Measurements from ENCODE around the gene EVA1A. TPM values are rescaled to one million over a fixed set of nuclear protein-coding genes. Genes with fewer than 3 reads are reported as not detected.

EVA1A gene
- total and polyA plus RNA-seq, 4 experiments from 2014 or later: not detected

DNA sequence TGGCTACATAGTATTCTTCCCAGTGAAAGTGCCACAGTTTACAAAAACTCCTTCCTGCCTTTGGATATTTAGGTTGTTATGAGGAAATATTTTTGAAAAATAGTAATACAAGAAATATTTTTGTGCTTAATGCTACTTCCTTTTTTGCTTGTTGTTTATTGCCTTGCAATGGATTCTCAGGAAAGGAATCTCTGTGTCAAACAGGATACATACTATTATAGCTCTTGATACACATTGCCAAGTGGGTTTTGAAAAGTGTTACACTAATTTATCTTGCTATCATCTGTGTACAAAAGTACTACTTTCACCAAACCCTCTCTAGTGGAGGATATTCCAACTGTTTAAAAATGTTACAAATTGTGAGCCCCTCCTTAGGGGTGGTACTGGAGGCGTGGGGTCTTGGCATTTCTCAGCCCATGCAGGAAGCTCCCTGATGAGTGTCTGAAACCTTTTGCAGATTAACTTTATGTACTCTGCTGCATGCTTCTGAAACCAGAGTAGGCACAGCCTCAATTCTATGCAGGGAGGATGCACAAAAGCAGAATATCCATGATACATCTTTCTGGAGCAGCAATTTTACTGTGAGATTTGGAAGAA, 54.5 kb downstream of the EVA1A start:
- Mint-ChIP-seq H3K27me3 (peaks cover 1 to 2% of the 10 kb centered on the region in 2 donors), H3K4me3 (no peak overlapping the region)
- POLR2A ChIA-PET (ENCODE audit: partially characterized antibody): no interaction called here

DNA sequence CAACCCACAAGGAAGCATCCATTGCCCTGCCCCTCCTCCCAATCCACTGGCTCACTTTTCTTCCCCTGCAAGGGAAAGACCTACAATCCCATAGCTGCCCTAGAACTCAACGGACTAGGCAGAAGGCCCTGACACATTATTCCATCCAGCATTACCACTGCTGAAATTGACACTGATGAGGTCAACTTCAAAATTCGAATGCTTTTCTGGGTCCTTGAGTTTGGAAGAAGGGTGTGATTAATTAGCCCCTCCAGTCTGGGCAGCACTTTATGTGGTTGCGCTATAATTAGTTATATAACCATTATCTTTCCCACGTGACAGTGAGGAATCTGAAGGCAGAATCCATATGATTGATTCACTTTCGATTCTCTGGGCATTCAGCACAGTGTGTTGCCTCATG, 55.7 kb downstream of the EVA1A start:
- no peak overlapping the region for H3K27ac ChIP-seq (ENCODE audit: low read depth, low read length)
- CTCF ChIA-PET (ENCODE audit: partially characterized antibody): no interaction called here
- DNase-seq: no peak
- Mint-ChIP-seq H3K4me3 (no peak overlapping the region), H3K27ac (no peak overlapping the region), H3K27me3 (peaks cover 1 to 2% of the 10 kb centered on the region in 2 donors), H3K9me3 (peaks cover 0 to 10% (median 3%) of the 10 kb centered on the region in 8 donors), H3K36me3 (no peaks in the 10 kb centered on the region), H3K4me1 (no peaks in the 10 kb centered on the region)
- no peaks in the 10 kb centered on the region for H3K4me1 ChIP-seq (ENCODE audit: insufficient read depth, low read length)
- H3K27me3 ChIP-seq (ENCODE audit: insufficient read depth, low read length): no peaks in the 10 kb centered on the region
- H3K4me3 ChIP-seq (ENCODE audit: low read length in 2 of 2): no peak overlapping the region
- intact Hi-C loops (cut with micrococcal nuclease): no loop called here
- no peaks in the 10 kb centered on the region for H3K36me3 ChIP-seq (ENCODE audit: insufficient read depth, low read length)
- POLR2A ChIA-PET (ENCODE audit: partially characterized antibody): no interaction called here
- H3K9me3 ChIP-seq (ENCODE audit: control insufficient read depth in 1 of 2, low read length in 2 of 2): no peaks in the 10 kb centered on the region

More for the DNA sequence above, 54.5 kb downstream of the EVA1A start:
- intact Hi-C loops (cut with micrococcal nuclease): no loop called here
- no peaks in the 10 kb centered on the region for H3K36me3 Mint-ChIP-seq
- no peak overlapping the region for H3K4me3 ChIP-seq (ENCODE audit: low read length in 2 of 2)
- no peaks in the 10 kb centered on the region for H3K27me3 ChIP-seq (ENCODE audit: insufficient read depth, low read length)
- no peak overlapping the region for H3K27ac Mint-ChIP-seq
- no peak for DNase-seq
- no peak overlapping the region for H3K27ac ChIP-seq (ENCODE audit: low read depth, low read length)
- CTCF ChIA-PET (ENCODE audit: partially characterized antibody): no interaction called here
- peaks cover 0 to 10% (median 3%) of the 10 kb centered on the region in 8 donors for H3K9me3 Mint-ChIP-seq
- no peaks in the 10 kb centered on the region for H3K36me3 ChIP-seq (ENCODE audit: insufficient read depth, low read length)
- no peaks in the 10 kb centered on the region for H3K4me1 Mint-ChIP-seq
- H3K4me1 ChIP-seq (ENCODE audit: insufficient read depth, low read length): no peaks in the 10 kb centered on the region
- H3K9me3 ChIP-seq (ENCODE audit: control insufficient read depth in 1 of 2, low read length in 2 of 2): no peaks in the 10 kb centered on the region

DNA sequence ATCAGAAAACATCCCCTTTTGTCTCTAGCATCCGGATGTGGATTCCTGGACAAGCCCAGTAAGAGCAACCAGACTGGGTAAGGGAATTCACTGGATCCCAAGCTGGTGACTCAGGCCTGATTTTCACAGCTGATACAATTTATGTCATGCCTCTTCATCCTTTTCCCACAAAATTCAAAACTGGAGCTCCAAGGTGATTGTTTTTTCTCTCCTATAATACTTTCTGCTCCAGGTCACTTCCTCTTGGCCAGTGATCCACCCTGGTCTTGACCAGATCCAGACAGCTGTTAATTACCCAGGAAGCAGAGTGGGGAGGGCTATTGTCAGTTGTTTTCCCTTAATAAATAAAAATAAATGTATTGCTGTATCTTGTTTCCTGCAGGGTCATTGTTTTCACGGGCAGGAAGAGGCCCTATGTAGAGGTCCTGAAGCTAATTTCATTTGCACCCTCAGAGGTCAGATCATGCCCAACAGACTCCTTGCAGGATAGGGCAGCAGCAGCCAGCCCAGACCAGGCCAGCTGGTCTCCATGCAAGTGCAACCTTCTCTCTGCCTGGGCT, 57.6 kb downstream of the EVA1A start:
- POLR2A ChIA-PET (ENCODE audit: partially characterized antibody): no interaction called here

DNA sequence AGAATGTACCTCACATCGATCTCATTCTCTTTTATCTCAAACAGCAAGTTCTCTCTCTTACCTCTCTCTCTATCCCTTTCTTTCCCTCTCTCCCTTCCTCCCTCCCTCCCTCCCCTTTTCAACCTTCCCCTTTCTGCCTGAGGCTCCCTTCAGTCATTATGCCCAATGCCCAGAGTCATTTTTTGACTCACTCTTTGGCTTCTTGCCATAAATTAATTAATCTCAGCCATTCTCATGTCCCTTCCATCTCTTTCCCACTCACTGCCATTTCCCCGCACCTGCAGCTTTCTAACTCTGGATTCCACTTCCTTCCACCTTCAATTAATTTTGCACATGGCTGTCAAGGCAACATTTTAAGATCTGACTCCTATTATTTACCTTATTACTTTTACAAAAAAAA, 60.1 kb downstream of the EVA1A start:
- intact Hi-C loops (cut with micrococcal nuclease): no loop called here
- Mint-ChIP-seq H3K4me3 (no peak overlapping the region), H3K4me1 (no peaks in the 10 kb centered on the region), H3K27ac (no peak overlapping the region), H3K27me3 (peaks cover 2 to 5% of the 10 kb centered on the region in 2 donors), H3K36me3 (no peaks in the 10 kb centered on the region), H3K9me3 (no peaks in the 10 kb centered on the region)
- Histone ChIP-seq H3K27ac (ENCODE audit: low read depth, low read length) (no peak overlapping the region), H3K27me3 (ENCODE audit: insufficient read depth, low read length) (no peaks in the 10 kb centered on the region), H3K4me1 (ENCODE audit: insufficient read depth, low read length) (no peaks in the 10 kb centered on the region), H3K36me3 (ENCODE audit: insufficient read depth, low read length) (no peaks in the 10 kb centered on the region), H3K9me3 (ENCODE audit: control insufficient read depth in 1 of 2, low read length in 2 of 2) (no peaks in the 10 kb centered on the region), H3K4me3 (ENCODE audit: low read length in 2 of 2) (no peak overlapping the region)
- ChIA-PET CTCF (ENCODE audit: partially characterized antibody) (no interaction called here), POLR2A (ENCODE audit: partially characterized antibody) (no interaction called here)
- DNase-seq: no peak

More for the DNA sequence above, 57.6 kb downstream of the EVA1A start:
- H3K4me3 ChIP-seq (ENCODE audit: low read length in 2 of 2): no peak overlapping the region
- Mint-ChIP-seq H3K27me3 (peaks cover 1 to 2% of the 10 kb centered on the region in 2 donors), H3K4me1 (no peaks in the 10 kb centered on the region), H3K27ac (no peak overlapping the region), H3K36me3 (no peaks in the 10 kb centered on the region), H3K9me3 (peaks cover 0 to 4% (median 1%) of the 10 kb centered on the region in 8 donors), H3K4me3 (no peak overlapping the region)
- H3K36me3 ChIP-seq (ENCODE audit: insufficient read depth, low read length): no peaks in the 10 kb centered on the region
- no peaks in the 10 kb centered on the region for H3K27me3 ChIP-seq (ENCODE audit: insufficient read depth, low read length)
- intact Hi-C loops (cut with micrococcal nuclease): no loop called here
- no peak for DNase-seq
- CTCF ChIA-PET (ENCODE audit: partially characterized antibody): no interaction called here
- no peaks in the 10 kb centered on the region for H3K9me3 ChIP-seq (ENCODE audit: control insufficient read depth in 1 of 2, low read length in 2 of 2)
- H3K27ac ChIP-seq (ENCODE audit: low read depth, low read length): no peak overlapping the region
- H3K4me1 ChIP-seq (ENCODE audit: insufficient read depth, low read length): no peaks in the 10 kb centered on the region

DNA sequence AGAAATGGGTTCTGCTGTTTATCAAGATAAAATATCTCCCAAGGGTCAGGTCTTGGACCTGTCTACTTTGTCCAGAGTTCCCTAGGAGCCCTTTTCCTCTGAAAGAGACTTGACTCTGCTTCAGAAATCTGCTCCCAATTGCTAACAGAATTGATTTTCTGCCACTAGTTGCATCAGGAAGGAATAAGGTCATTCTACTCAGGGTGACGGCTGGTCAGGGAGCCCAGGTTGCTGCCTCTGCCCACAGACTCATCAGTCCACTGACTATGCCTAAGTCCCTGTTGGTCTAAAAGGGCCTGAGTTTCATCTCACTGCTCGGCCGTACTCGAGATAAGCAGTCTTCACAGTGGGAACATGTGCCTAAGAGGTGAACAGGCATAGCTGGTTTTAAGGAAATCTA, 61.2 kb downstream of the EVA1A start:
- Histone ChIP-seq H3K27ac (ENCODE audit: low read depth, low read length) (no peak overlapping the region), H3K36me3 (ENCODE audit: insufficient read depth, low read length) (no peaks in the 10 kb centered on the region), H3K27me3 (ENCODE audit: insufficient read depth, low read length) (no peaks in the 10 kb centered on the region), H3K4me3 (ENCODE audit: low read length in 2 of 2) (no peak overlapping the region), H3K9me3 (ENCODE audit: control insufficient read depth in 1 of 2, low read length in 2 of 2) (no peaks in the 10 kb centered on the region), H3K4me1 (ENCODE audit: insufficient read depth, low read length) (no peaks in the 10 kb centered on the region)
- Mint-ChIP-seq H3K4me3 (no peak overlapping the region), H3K4me1 (no peaks in the 10 kb centered on the region), H3K9me3 (no peaks in the 10 kb centered on the region), H3K36me3 (no peaks in the 10 kb centered on the region), H3K27me3 (peaks cover 2 to 5% of the 10 kb centered on the region in 2 donors), H3K27ac (no peak overlapping the region)
- DNase-seq: no peak
- CTCF ChIA-PET (ENCODE audit: partially characterized antibody): no interaction called here
- intact Hi-C loops (cut with micrococcal nuclease): no loop called here
- POLR2A ChIA-PET (ENCODE audit: partially characterized antibody): no interaction called here

DNA sequence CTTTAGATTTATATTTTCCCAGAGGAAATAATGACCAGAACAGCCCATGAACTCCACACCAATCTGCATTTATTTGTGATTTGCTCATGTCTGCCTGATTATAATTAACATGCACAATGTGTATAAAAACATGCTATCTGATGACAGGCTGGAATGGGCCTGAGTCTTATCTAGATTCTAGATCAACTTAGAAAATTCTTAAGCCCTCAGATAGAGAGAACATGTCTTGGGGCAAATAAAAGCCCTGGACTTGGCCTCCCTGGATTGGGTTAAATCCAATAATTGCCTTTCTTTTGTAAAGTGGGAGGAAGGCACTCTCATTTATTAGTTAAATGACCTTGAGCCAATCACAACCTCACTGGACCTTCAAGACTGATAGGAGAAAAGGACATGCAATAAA, 61.8 kb downstream of the EVA1A start:
- ChIA-PET POLR2A (ENCODE audit: partially characterized antibody) (no interaction called here), CTCF (ENCODE audit: partially characterized antibody) (no interaction called here)
- H3K27me3 ChIP-seq (ENCODE audit: insufficient read depth, low read length): no peaks in the 10 kb centered on the region
- no peaks in the 10 kb centered on the region for H3K4me1 ChIP-seq (ENCODE audit: insufficient read depth, low read length)
- Mint-ChIP-seq H3K36me3 (no peaks in the 10 kb centered on the region), H3K4me3 (no peak overlapping the region), H3K4me1 (no peaks in the 10 kb centered on the region), H3K27me3 (peaks cover 0 to 3% of the 10 kb centered on the region in 2 donors), H3K9me3 (no peaks in the 10 kb centered on the region), H3K27ac (no peak overlapping the region)
- DNase-seq: no peak
- H3K27ac ChIP-seq (ENCODE audit: low read depth, low read length): no peak overlapping the region
- H3K9me3 ChIP-seq (ENCODE audit: control insufficient read depth in 1 of 2, low read length in 2 of 2): no peaks in the 10 kb centered on the region
- H3K4me3 ChIP-seq (ENCODE audit: low read length in 2 of 2): no peak overlapping the region
- intact Hi-C loops (cut with micrococcal nuclease): no loop called here
- no peaks in the 10 kb centered on the region for H3K36me3 ChIP-seq (ENCODE audit: insufficient read depth, low read length)

DNA sequence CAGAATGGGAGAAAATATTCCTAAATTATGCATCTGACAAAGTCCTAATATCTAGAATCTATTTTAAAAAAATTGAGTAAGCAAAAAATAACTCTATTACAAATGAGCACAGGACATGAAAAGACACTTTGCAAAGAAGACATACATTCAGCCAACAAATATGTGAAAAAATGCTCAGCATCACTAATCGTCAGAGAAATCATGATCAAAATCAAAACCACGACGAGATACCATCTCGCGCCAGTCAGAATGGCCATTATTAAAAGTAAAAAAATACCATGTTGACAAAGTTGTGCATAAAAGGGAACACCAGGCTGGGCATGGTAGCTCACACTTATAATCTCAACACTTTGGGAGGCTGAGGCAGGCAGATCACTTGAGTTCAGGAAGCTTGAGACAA, 63.5 kb downstream of the EVA1A start:
- Mint-ChIP-seq H3K27me3 (peaks cover 0 to 3% of the 10 kb centered on the region in 2 donors), H3K27ac (no peak overlapping the region), H3K9me3 (no peaks in the 10 kb centered on the region), H3K36me3 (no peaks in the 10 kb centered on the region), H3K4me1 (no peaks in the 10 kb centered on the region), H3K4me3 (no peak overlapping the region)
- Histone ChIP-seq H3K36me3 (ENCODE audit: insufficient read depth, low read length) (no peaks in the 10 kb centered on the region), H3K9me3 (ENCODE audit: control insufficient read depth in 1 of 2, low read length in 2 of 2) (no peaks in the 10 kb centered on the region), H3K27me3 (ENCODE audit: insufficient read depth, low read length) (no peaks in the 10 kb centered on the region), H3K4me1 (ENCODE audit: insufficient read depth, low read length) (no peaks in the 10 kb centered on the region), H3K27ac (ENCODE audit: low read depth, low read length) (no peak overlapping the region), H3K4me3 (ENCODE audit: low read length in 2 of 2) (no peak overlapping the region)
- ChIA-PET POLR2A (ENCODE audit: partially characterized antibody) (no interaction called here), CTCF (ENCODE audit: partially characterized antibody) (no interaction called here)
- DNase-seq: no peak
- intact Hi-C loops (cut with micrococcal nuclease): no loop called here

DNA sequence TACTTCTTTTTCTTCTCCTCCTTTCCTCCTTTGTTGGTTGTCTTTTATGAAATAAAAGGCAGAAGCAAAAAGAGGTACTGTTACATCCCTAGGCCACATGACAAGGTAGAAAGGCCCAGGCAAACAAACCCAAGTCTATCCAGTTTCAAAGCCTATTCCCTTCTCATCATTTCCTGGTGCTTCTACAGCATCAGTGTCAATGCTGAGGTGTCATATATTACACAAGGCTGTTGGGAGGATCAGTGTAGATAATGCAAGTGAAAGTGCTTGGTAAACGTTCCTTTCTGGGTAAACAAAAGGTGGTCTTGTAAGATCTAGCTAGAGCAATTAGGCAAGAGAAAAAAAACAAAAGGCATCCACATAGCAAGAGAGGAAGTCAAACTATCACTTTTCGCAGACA, 64.9 kb downstream of the EVA1A start:
- H3K36me3 Mint-ChIP-seq: no peaks in the 10 kb centered on the region
- CTCF ChIA-PET (ENCODE audit: partially characterized antibody): no interaction called here
- H3K27me3 ChIP-seq (ENCODE audit: insufficient read depth, low read length): no peaks in the 10 kb centered on the region
- H3K9me3 ChIP-seq (ENCODE audit: control insufficient read depth in 1 of 2, low read length in 2 of 2): no peaks in the 10 kb centered on the region
- H3K4me1 ChIP-seq (ENCODE audit: insufficient read depth, low read length): no peaks in the 10 kb centered on the region
- H3K4me3 Mint-ChIP-seq: no peak overlapping the region
- no peak for DNase-seq
- H3K4me1 Mint-ChIP-seq: no peaks in the 10 kb centered on the region
- H3K27ac Mint-ChIP-seq: no peak overlapping the region
- no peak overlapping the region for H3K4me3 ChIP-seq (ENCODE audit: low read length in 2 of 2)
- intact Hi-C loops (cut with micrococcal nuclease): no loop called here
- no peak overlapping the region for H3K27ac ChIP-seq (ENCODE audit: low read depth, low read length)
- H3K36me3 ChIP-seq (ENCODE audit: insufficient read depth, low read length): no peaks in the 10 kb centered on the region
- no peaks in the 10 kb centered on the region for H3K9me3 Mint-ChIP-seq
- peaks cover 0 to 3% of the 10 kb centered on the region in 2 donors for H3K27me3 Mint-ChIP-seq
- POLR2A ChIA-PET (ENCODE audit: partially characterized antibody): no interaction called here

Data from CD4-positive, alpha-beta memory T cell (primary cell).